Gastrocnemius medialis (tissue), 4 donors: ENCODE data around the gene TTLL8.

Experiments
- POLR2A ChIP-seq, 2 donors: fragments of 450-650 bp; IDR thresholded peaks; one replicate each; pipeline ENCODE4 v1.6.1; 2017; ENCODE audit warnings: antibody characterized with exemption in 2 of 2, mild to moderate bottlenecking in 2 of 2, moderate library complexity in 2 of 2
- TF ChIP-seq, protein P1 (sequence below), 5 experiments: fragments of 450-650 bp in 3 of 5; fragments of 200-600 bp in 2 of 5; sonication (generic) in 2 of 5; IDR thresholded peaks in 4 of 5; conservative IDR thresholded peaks in 1 of 5; 1 replicate in 4 of 5; 2 replicates in 1 of 5; pipeline ENCODE4 v1.5.1; 2016 to 2019; ENCODE audit warnings: antibody characterized with exemption in 5 of 5, mild to moderate bottlenecking in 3 of 5, moderate library complexity in 3 of 5

DNA sequence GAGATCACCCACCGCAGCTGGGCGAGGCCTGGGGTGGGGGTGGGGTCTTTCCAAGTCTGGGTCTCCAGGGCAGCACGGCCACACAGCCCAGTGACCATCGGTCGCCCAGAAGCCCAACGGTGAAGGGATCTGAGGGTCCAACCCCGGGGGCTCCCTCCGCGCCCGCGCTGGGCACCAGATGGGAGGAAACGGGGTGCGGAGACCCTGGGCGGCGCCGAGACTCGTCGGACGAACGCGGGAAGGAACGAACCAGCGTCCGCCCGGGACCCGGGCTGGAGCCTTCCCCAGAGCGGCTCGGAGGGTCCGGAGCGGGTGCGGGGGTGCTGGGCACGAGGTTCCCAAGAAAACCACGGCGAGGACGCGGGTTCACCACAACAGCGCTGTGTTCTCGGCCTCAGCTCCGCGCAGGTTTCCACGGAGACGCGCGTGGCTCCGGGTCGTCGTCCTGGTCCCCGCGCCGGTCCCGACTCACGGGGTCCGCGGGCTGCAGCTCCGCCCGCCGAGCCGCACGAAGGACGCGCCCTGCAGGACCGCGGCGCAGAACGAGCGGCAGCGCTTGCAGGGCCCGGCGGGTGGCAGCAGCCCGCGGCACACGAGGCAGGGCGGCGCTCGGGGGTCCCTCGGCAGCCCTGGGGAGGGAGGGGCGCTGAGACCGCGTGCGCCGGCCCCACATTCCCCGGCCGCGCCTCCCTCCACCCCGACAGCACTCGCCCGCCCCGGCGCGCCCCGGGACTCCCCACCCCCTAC lies 43.3 kb downstream of the TTLL8 start:
- TF ChIP-seq, protein P1, sequence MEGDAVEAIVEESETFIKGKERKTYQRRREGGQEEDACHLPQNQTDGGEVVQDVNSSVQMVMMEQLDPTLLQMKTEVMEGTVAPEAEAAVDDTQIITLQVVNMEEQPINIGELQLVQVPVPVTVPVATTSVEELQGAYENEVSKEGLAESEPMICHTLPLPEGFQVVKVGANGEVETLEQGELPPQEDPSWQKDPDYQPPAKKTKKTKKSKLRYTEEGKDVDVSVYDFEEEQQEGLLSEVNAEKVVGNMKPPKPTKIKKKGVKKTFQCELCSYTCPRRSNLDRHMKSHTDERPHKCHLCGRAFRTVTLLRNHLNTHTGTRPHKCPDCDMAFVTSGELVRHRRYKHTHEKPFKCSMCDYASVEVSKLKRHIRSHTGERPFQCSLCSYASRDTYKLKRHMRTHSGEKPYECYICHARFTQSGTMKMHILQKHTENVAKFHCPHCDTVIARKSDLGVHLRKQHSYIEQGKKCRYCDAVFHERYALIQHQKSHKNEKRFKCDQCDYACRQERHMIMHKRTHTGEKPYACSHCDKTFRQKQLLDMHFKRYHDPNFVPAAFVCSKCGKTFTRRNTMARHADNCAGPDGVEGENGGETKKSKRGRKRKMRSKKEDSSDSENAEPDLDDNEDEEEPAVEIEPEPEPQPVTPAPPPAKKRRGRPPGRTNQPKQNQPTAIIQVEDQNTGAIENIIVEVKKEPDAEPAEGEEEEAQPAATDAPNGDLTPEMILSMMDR (IDR thresholded peaks at IDR 0.05 in 4 of 5, conservative IDR thresholded peaks at IDR 0.05 in 1 of 5) = no peak
- no peak for TF ChIP-seq POLR2A (IDR thresholded peaks at IDR 0.05)
